Muscle of arm (tissue), 12 donors: ENCODE data around the gene LENG8. TPM values are rescaled to one million over a fixed set of nuclear protein-coding genes. Genes with fewer than 3 reads are reported as not detected.

ENCODE experiments used
- DNase-seq: peaks from one replicate; pipeline ENCODE4 v3.0.0-alpha.2; 2013
- polyA plus RNA-seq, 12 donors: library from polyadenylated mRNA; unstranded; fragments of 120-200 nt; gene quantifications; one replicate each; pipeline ENCODE4 v1.2.1, GENCODE V29; 2013; ENCODE audit not compliant: insufficient read length in 12 of 12

The LENG8 gene
- polyA plus RNA-seq, 12 donors = 54.1 to 332 (median 92.4) TPM

- DNase-seq = no peak
Observed at GRCh38 chr19:54420383-54421168, 28.4 kb upstream of the LENG8 start.

GRCh38 chr19:54421169-54421516, 27.9 kb upstream of the LENG8 start:
- no peak for DNase-seq

- no peak for DNase-seq
Observed at GRCh38 chr19:54421521-54421920, 27.5 kb upstream of the LENG8 start.

GRCh38 chr19:54422136-54422535, 26.9 kb upstream of the LENG8 start:
- DNase-seq = no peak

GRCh38 chr19:54424201-54424600, 24.8 kb upstream of the LENG8 start:
- no peak for DNase-seq

GRCh38 chr19:54424660-54425381, 24.2 kb upstream of the LENG8 start:
- DNase-seq = no peak

- DNase-seq = no peak
Observed at GRCh38 chr19:54425382-54425723, 23.6 kb upstream of the LENG8 start.

GRCh38 chr19:54426291-54426931, 22.6 kb upstream of the LENG8 start:
- DNase-seq = no peak

GRCh38 chr19:54427586-54427985, 21.4 kb upstream of the LENG8 start:
- no peak for DNase-seq

GRCh38 chr19:54428323-54429175, 20.4 kb upstream of the LENG8 start:
- no peak for DNase-seq

- DNase-seq = no peak
Observed at GRCh38 chr19:54429176-54429495, 19.9 kb upstream of the LENG8 start.

GRCh38 chr19:54429545-54430227, 19.3 kb upstream of the LENG8 start:
- no peak for DNase-seq

GRCh38 chr19:54430306-54431254, 18.4 kb upstream of the LENG8 start:
- DNase-seq = peak; percentile 59

- DNase-seq = no peak
Observed at GRCh38 chr19:54431255-54431838, 17.7 kb upstream of the LENG8 start.

- no peak for DNase-seq
Observed at GRCh38 chr19:54432144-54432738, 16.8 kb upstream of the LENG8 start.

- no peak for DNase-seq
Observed at GRCh38 chr19:54433697-54434096, 15.3 kb upstream of the LENG8 start.

GRCh38 chr19:54434112-54434872, 14.7 kb upstream of the LENG8 start:
- DNase-seq = no peak

- no peak for DNase-seq
Observed at GRCh38 chr19:54434873-54435214, 14.2 kb upstream of the LENG8 start.

- DNase-seq = no peak
Observed at GRCh38 chr19:54435551-54436016, 13.4 kb upstream of the LENG8 start.
